ENCODE results near the gene ARNT2. TPM values are rescaled to one million over a fixed set of nuclear protein-coding genes. Genes with fewer than 3 reads are reported as not detected.

ARNT2 gene
- total RNA-seq, 4 donors from 2014 or later = 0.26 to 22.9 (median 7.0) TPM

GRCh38 chr15:80564056-80564455 is 159.9 kb downstream of the ARNT2 start:
- no peak for DNase-seq
- intact Hi-C loops (cut with DNase I; ENCODE audit: low total_unique reads) = no loop called here
- no peak overlapping the region for H3K4me3 ChIP-seq
- no peak overlapping the region for H3K27ac ChIP-seq
- no peaks in the 10 kb centered on the region for H3K27me3 ChIP-seq
- TF ChIP-seq, protein P1, sequence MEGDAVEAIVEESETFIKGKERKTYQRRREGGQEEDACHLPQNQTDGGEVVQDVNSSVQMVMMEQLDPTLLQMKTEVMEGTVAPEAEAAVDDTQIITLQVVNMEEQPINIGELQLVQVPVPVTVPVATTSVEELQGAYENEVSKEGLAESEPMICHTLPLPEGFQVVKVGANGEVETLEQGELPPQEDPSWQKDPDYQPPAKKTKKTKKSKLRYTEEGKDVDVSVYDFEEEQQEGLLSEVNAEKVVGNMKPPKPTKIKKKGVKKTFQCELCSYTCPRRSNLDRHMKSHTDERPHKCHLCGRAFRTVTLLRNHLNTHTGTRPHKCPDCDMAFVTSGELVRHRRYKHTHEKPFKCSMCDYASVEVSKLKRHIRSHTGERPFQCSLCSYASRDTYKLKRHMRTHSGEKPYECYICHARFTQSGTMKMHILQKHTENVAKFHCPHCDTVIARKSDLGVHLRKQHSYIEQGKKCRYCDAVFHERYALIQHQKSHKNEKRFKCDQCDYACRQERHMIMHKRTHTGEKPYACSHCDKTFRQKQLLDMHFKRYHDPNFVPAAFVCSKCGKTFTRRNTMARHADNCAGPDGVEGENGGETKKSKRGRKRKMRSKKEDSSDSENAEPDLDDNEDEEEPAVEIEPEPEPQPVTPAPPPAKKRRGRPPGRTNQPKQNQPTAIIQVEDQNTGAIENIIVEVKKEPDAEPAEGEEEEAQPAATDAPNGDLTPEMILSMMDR (IDR thresholded peaks at IDR 0.05) = no peak
- no peak for TF ChIP-seq POLR2A (IDR thresholded peaks at IDR 0.05)
- no peaks in the 10 kb centered on the region for H3K36me3 ChIP-seq
- H3K4me1 ChIP-seq = no peaks in the 10 kb centered on the region
- H3K9me3 ChIP-seq = no peaks in the 10 kb centered on the region

DNA sequence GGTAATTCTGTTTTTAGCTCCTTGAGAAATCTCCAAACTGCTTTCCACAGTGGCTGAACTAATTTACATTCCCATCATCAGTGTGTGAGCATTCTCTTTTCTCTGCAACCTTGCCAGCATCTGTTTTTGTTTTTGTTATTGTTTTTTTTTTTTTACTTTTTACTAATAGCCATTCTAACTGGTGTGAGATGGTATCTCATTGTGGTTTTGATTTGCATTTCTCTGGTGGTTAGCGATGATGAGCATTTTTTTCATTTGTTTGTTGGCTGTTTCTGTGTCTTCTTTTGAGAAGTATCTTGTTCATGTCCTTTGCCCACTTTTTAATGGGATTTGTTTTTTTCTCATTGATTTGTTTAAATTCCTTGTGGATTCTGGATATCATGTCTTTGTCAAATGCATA is 161.2 kb downstream of the ARNT2 start:
- no peak for DNase-seq
- H3K4me1 ChIP-seq = no peaks in the 10 kb centered on the region
- H3K27me3 ChIP-seq = no peaks in the 10 kb centered on the region
- TF ChIP-seq, protein P1 (IDR thresholded peaks at IDR 0.05) = no peak
- no peak for TF ChIP-seq POLR2A (IDR thresholded peaks at IDR 0.05)
- intact Hi-C loops (cut with DNase I; ENCODE audit: low total_unique reads) = no loop called here
- no peak overlapping the region for H3K4me3 ChIP-seq
- H3K27ac ChIP-seq = no peak overlapping the region
- H3K36me3 ChIP-seq = no peaks in the 10 kb centered on the region
- H3K9me3 ChIP-seq = no peaks in the 10 kb centered on the region

- H3K36me3 ChIP-seq = no peaks in the 10 kb centered on the region
- intact Hi-C loops (cut with DNase I; ENCODE audit: low total_unique reads) = no loop called here
Observed at GRCh38 chr15:80565988-80566387, 161.8 kb downstream of the ARNT2 start.

DNA sequence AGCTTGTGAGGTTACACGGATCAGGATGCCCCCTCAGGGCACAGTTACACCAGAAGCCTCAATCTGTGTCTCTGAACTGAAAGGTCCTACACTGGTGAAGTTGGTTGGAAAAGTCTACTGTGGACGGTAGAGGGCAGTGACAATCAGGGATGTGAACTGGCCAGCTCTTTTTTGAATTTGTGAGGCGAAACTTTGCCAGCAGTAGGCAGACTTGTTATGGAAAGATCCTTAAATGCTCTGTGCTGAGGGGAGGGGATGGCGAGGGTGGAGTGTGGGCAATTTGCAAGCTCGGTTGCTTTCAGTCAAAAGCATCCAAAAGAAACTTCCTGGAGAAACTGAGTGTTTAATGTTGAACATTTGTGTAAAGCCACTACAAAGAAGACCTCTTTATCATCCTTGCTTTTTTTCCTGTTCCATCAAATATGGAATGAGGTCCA is 163.6 kb downstream of the ARNT2 start:
- no peaks in the 10 kb centered on the region for H3K9me3 ChIP-seq
- no peak overlapping the region for H3K4me3 ChIP-seq
- peak; percentile 28 to 48 for DNase-seq
- no peak overlapping the region for H3K27ac ChIP-seq
- H3K27me3 ChIP-seq = no peaks in the 10 kb centered on the region
- H3K4me1 ChIP-seq = no peaks in the 10 kb centered on the region
- H3K36me3 ChIP-seq = no peaks in the 10 kb centered on the region
- intact Hi-C loops (cut with DNase I; ENCODE audit: low total_unique reads) = no loop called here
- TF ChIP-seq, protein P1 (IDR thresholded peaks at IDR 0.05) = peak; percentile 51 to 74 (median 67)
- no peak for TF ChIP-seq POLR2A (IDR thresholded peaks at IDR 0.05)

More at GRCh38 chr15:80565988-80566387, 161.8 kb downstream of the ARNT2 start:
- Histone ChIP-seq H3K4me3 (no peak overlapping the region), H3K9me3 (no peaks in the 10 kb centered on the region), H3K4me1 (no peaks in the 10 kb centered on the region), H3K27me3 (no peaks in the 10 kb centered on the region), H3K27ac (no peak overlapping the region)
- DNase-seq = no peak
- TF ChIP-seq, protein P1 (IDR thresholded peaks at IDR 0.05) = no peak
- no peak for TF ChIP-seq POLR2A (IDR thresholded peaks at IDR 0.05)

GRCh38 chr15:80568298-80568697 is 164.1 kb downstream of the ARNT2 start:
- no peaks in the 10 kb centered on the region for H3K27me3 ChIP-seq
- H3K4me1 ChIP-seq = no peaks in the 10 kb centered on the region
- no peak overlapping the region for H3K4me3 ChIP-seq
- DNase-seq = no peak
- no peaks in the 10 kb centered on the region for H3K36me3 ChIP-seq
- intact Hi-C loops (cut with DNase I; ENCODE audit: low total_unique reads) = no loop called here
- no peak for TF ChIP-seq POLR2A (IDR thresholded peaks at IDR 0.05)
- TF ChIP-seq, protein P1 (IDR thresholded peaks at IDR 0.05) = no peak
- H3K9me3 ChIP-seq = no peaks in the 10 kb centered on the region
- H3K27ac ChIP-seq = no peak overlapping the region
